Astrocyte (in vitro differentiated cells and primary cell): ENCODE measurements around the gene PDGFA.
"Not testable (repeated sequence)": the region's sequence is repeated elsewhere in the genome, so short reads cannot be mapped to it uniquely, and the experiment has no call there.

ENCODE experiments used
- EZH2 ChIP-seq: IDR thresholded peaks from 2 replicates; pipeline ENCODE4 v1.6.1; 2012; ENCODE audit warnings: mild to moderate bottlenecking, low read length, inconsistent platforms; ENCODE audit not compliant: insufficient read depth
- TF ChIP-seq, protein P1 (sequence below): IDR thresholded peaks from 2 replicates; pipeline ENCODE4 v1.5.1; 2011; ENCODE audit warnings: low read depth, mild to moderate bottlenecking, inconsistent platforms, low read length, moderate library complexity; ENCODE audit not compliant: insufficient read depth

- TF ChIP-seq, protein P1, sequence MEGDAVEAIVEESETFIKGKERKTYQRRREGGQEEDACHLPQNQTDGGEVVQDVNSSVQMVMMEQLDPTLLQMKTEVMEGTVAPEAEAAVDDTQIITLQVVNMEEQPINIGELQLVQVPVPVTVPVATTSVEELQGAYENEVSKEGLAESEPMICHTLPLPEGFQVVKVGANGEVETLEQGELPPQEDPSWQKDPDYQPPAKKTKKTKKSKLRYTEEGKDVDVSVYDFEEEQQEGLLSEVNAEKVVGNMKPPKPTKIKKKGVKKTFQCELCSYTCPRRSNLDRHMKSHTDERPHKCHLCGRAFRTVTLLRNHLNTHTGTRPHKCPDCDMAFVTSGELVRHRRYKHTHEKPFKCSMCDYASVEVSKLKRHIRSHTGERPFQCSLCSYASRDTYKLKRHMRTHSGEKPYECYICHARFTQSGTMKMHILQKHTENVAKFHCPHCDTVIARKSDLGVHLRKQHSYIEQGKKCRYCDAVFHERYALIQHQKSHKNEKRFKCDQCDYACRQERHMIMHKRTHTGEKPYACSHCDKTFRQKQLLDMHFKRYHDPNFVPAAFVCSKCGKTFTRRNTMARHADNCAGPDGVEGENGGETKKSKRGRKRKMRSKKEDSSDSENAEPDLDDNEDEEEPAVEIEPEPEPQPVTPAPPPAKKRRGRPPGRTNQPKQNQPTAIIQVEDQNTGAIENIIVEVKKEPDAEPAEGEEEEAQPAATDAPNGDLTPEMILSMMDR, result not testable (repeated sequence)
- TF ChIP-seq EZH2, result not testable (repeated sequence)
Measured at GRCh38 chr7:551615-551970, 31.9 kb upstream of the PDGFA start.
